Right lobe of liver (tissue), 4 donors: Measurements from ENCODE around the gene NEIL3.

Source experiments
- CTCF ChIP-seq, 4 donors: fragments of 200-600 bp in 3 of 4; fragments of 450-650 bp in 1 of 4; IDR thresholded peaks; one replicate each; pipeline versions ENCODE4 v1.5.1 to v1.8.0; 2016 to 2022; ENCODE audit warnings: antibody characterized with exemption in 4 of 4, mild to moderate bottlenecking in 2 of 4
- POLR2A ChIP-seq: fragments of 450-650 bp; IDR thresholded peaks from one replicate; pipeline ENCODE4 v1.6.1; 2017; ENCODE audit warnings: antibody characterized with exemption, mild to moderate bottlenecking
- donor health status: DM: no; HTN: no; CAD: no.
- donor health status: DM: no; HTN: no; CAD: no.
- donor health status: DM: no; HTN: yes; CAD: no.

- TF ChIP-seq CTCF (IDR thresholded peaks at IDR 0.05) (no peak), POLR2A (no peak)
Measured at GRCh38 chr4:177308125-177308524, 1.5 kb upstream of the NEIL3 start.
